GM12878 (cell line): ENCODE measurements around the gene KRT73. TPM values are rescaled to one million over a fixed set of nuclear protein-coding genes. Genes with fewer than 3 reads are reported as not detected.

Experiments used
- ATAC-seq: fragments of 200-7000 bp; cut with Tn5 transposase; 3 replicates; pipeline ENCODE4 v1.9.1; 2020; ENCODE audit warnings: mild to moderate bottlenecking, moderate library complexity
- BruUV-seq: library from RNA; stranded (reverse); fragments of 400-500 nt; replicated peaks from 2 replicates; lab custom pipeline; 2021; lab: Mats Ljungman, UMichigan
- CTCF ChIA-PET: fragments of 300-600 bp; sonication (Branson Sonifier 250); formaldehyde crosslinking; extraction: SDS; loops from one replicate; lab custom pipeline; 2021; ENCODE audit warnings: inconsistent platforms; lab: Yijun Ruan, JAX
- POLR2A ChIA-PET: fragments of 350-600 bp; formaldehyde crosslinking; extraction: SDS; loops from one replicate; lab custom pipeline; 2021; ENCODE audit warnings: inconsistent platforms; lab: Charles Lee
- RAD21 ChIA-PET: fragments of 300-600 bp; sonication (Branson Sonifier 250); formaldehyde crosslinking; loops from one replicate; lab custom pipeline; 2023; ENCODE audit warnings: antibody characterized with exemption; ENCODE audit not compliant: unreplicated experiment; lab: Charles Lee
- SMC1A ChIA-PET: fragments of 300-600 bp; sonication (Branson Sonifier 250); formaldehyde crosslinking; loops from one replicate; lab custom pipeline; 2023; ENCODE audit not compliant: unreplicated experiment, uncharacterized antibody; lab: Charles Lee
- DNase-seq: peaks from one replicate; pipeline ENCODE4 v3.0.0-alpha.2; 2011; ENCODE audit warnings: low read depth, low spot score
- FAIRE-seq: peaks from 3 replicates; lab custom pipeline; 2011; peaks lifted over from hg19 to GRCh38; lab: Jason Lieb, UNC
- H2AFZ ChIP-seq: 2 replicates; pipeline ENCODE4 v1.6.0; 2011; ENCODE audit warnings: low read depth, low read length, control low read depth; ENCODE audit not compliant: control insufficient read depth
- H3K27ac ChIP-seq: 2 replicates; pipeline ENCODE4 v1.5.1; 2011; ENCODE audit warnings: control low read depth; ENCODE audit not compliant: control insufficient read depth, insufficient read depth
- H3K27me3 ChIP-seq, 2 experiments: replicated peaks in 1 of 2; 2 replicates each; pipeline versions ENCODE4 v1.6.0 to v1.6.1; 2011; ENCODE audit warnings: low read length in 1 of 2; ENCODE audit not compliant: control insufficient read depth in 2 of 2, insufficient read depth in 2 of 2
- H3K36me3 ChIP-seq, 2 experiments: 2 replicates each; pipeline ENCODE4 v1.5.1; 2011; ENCODE audit warnings: low read length in 1 of 2; ENCODE audit not compliant: control insufficient read depth in 2 of 2, insufficient read depth in 2 of 2
- H3K4me1 ChIP-seq: 2 replicates; pipeline ENCODE4 v1.6.1; 2011; ENCODE audit warnings: mild to moderate bottlenecking, low read length, moderate library complexity, mixed read lengths; ENCODE audit not compliant: control insufficient read depth, insufficient read depth
- H3K4me2 ChIP-seq: 2 replicates; pipeline ENCODE4 v1.6.0; 2011; ENCODE audit warnings: control low read depth; ENCODE audit not compliant: control insufficient read depth, insufficient read depth
- H3K4me3 ChIP-seq: fragments of 200-600 bp; sonication (generic); 2 replicates; pipeline ENCODE4 v1.5.1; 2016
- H3K79me2 ChIP-seq: 2 replicates; pipeline ENCODE4 v1.6.0; 2011; ENCODE audit warnings: low read length; ENCODE audit not compliant: control insufficient read depth, insufficient read depth
- H3K9ac ChIP-seq: 2 replicates; pipeline ENCODE4 v1.8.0; 2011; ENCODE audit warnings: low read length, control low read depth, mixed read lengths; ENCODE audit not compliant: control insufficient read depth, insufficient read depth
- H3K9me3 ChIP-seq: replicated peaks from 3 replicates; pipeline ENCODE4 v1.5.1; 2011; ENCODE audit warnings: mild to moderate bottlenecking, low read length; ENCODE audit not compliant: control insufficient read depth, insufficient read depth
- H4K20me1 ChIP-seq: 2 replicates; pipeline ENCODE4 v1.6.0; 2011; ENCODE audit not compliant: control insufficient read depth, insufficient read depth
- ASH2L ChIP-seq: fragments of 300-600, 200-600 bp; sonication (generic); IDR thresholded peaks from 2 replicates; pipeline ENCODE4 v1.6.1; 2017; ENCODE audit warnings: low read depth, mild to moderate bottlenecking, borderline replicate concordance
- BMI1 ChIP-seq: fragments of 450-650 bp; IDR thresholded peaks from 2 replicates; pipeline ENCODE4 v1.6.1; 2016; ENCODE audit warnings: mild to moderate bottlenecking, moderate library complexity, borderline replicate concordance
- CHD4 ChIP-seq: fragments of 200-600 bp; sonication (generic); IDR thresholded peaks from 2 replicates; pipeline ENCODE4 v1.6.1; 2016; ENCODE audit warnings: mild to moderate bottlenecking
- E2F8 ChIP-seq: fragments of 450-650 bp; IDR thresholded peaks from 2 replicates; pipeline ENCODE4 v1.6.1; 2018; ENCODE audit warnings: mild to moderate bottlenecking, low read depth, moderate library complexity; ENCODE audit not compliant: partially characterized antibody
- KAT2A ChIP-seq: conservative IDR thresholded peaks from 2 replicates; pipeline ENCODE4 v1.6.1; 2011; ENCODE audit warnings: low read depth, low read length; ENCODE audit not compliant: control insufficient read depth
- MYC ChIP-seq: IDR thresholded peaks from 2 replicates; pipeline ENCODE4 v1.6.1; 2011; ENCODE audit warnings: mild to moderate bottlenecking, low read length, moderate library complexity, inconsistent platforms; ENCODE audit not compliant: insufficient read depth, insufficient replicate concordance, insufficient read length, severe bottlenecking
- PML ChIP-seq: IDR thresholded peaks from 2 replicates; pipeline ENCODE4 v1.6.1; 2012; ENCODE audit warnings: low read length, inconsistent platforms
- SMAD1 ChIP-seq: fragments of 450-650 bp; IDR thresholded peaks from 2 replicates; pipeline ENCODE4 v1.6.1; 2018; ENCODE audit warnings: mild to moderate bottlenecking, low read depth; ENCODE audit not compliant: partially characterized antibody
- SP1 ChIP-seq: IDR thresholded peaks from one replicate; pipeline ENCODE4 v1.6.1; 2011; ENCODE audit warnings: low read depth, low read length
- SPI1 ChIP-seq: IDR thresholded peaks from 2 replicates; pipeline ENCODE4 v1.6.1; 2011; ENCODE audit warnings: low read depth, mild to moderate bottlenecking, low read length, moderate library complexity, borderline replicate concordance; ENCODE audit not compliant: insufficient read depth
- TAF1 ChIP-seq: IDR thresholded peaks from 2 replicates; pipeline ENCODE4 v1.6.1; 2011; ENCODE audit warnings: mild to moderate bottlenecking, low read depth, low read length, borderline replicate concordance
- ZNF384 ChIP-seq: IDR thresholded peaks from 2 replicates; pipeline ENCODE4 v1.6.1; 2012; ENCODE audit warnings: low read depth, mild to moderate bottlenecking, low read length, improper control_type of control experiment, borderline replicate concordance
- ZNF592 ChIP-seq: fragments of 450-650 bp; IDR thresholded peaks from 2 replicates; pipeline ENCODE4 v1.6.1; 2017; ENCODE audit warnings: mild to moderate bottlenecking, moderate library complexity
- WGBS: methylation state at CpG from one replicate; pipeline ENCODE4 v1.1.6; 2016; ENCODE audit warnings: low lambda C conversion rate; ENCODE audit not compliant: insufficient replicate concordance, insufficient coverage; ENCODE audit errors: missing lambda C conversion rate; 5-methylcytosine and 5-hydroxymethylcytosine counted together
- in situ Hi-C: fragments of 300-500 bp; cut with MboI; formaldehyde crosslinking; loops from 9 replicates; pipeline ENCODE4 v1.14.3; 2018; ENCODE audit warnings: mixed read lengths
- intact Hi-C: fragments of 100-400 bp; cut with micrococcal nuclease; formaldehyde crosslinking; loops from one replicate; pipeline ENCODE4 v1.14.2; 2022; ENCODE audit not compliant: unreplicated experiment
- polyA plus RNA-seq, 11 experiments: library from polyadenylated mRNA; depleted of rRNA in 4 of 11; unstranded in 6 of 11; stranded (reverse) in 5 of 11; fragments of >200 nt; fragmentation: Nextera tagmentation in 4 of 11; fragmentation: Illumina TruSeq in 1 of 11; extraction: Ambion mirVana in 4 of 11; extraction: Trizol in 1 of 11; gene quantifications; 1 replicate in 1 of 11; 2 replicates in 10 of 11; pipeline versions ENCODE4 v1.2.1 to v1.2.3, GENCODE V29; 2011 to 2016; ENCODE audit warnings: inconsistent platforms in 2 of 11, missing spikeins in 2 of 11, low read depth in 1 of 11
- total RNA-seq, 4 experiments: library from RNA; depleted of rRNA in 3 of 4; stranded (reverse); fragments of >200 nt in 3 of 4; fragmentation: Illumina TruSeq in 1 of 4; extraction: Trizol in 1 of 4; gene quantifications; 2 replicates each; pipeline versions ENCODE4 v1.2.1 to v1.2.3, GENCODE V29; 2013 to 2021
- TF ChIP-seq, protein P1 (sequence below): fragments of 450-650 bp; IDR thresholded peaks from 2 replicates; pipeline ENCODE4 v1.6.1; 2016; ENCODE audit warnings: mild to moderate bottlenecking, moderate library complexity, borderline replicate concordance

The KRT73 gene
- total and polyA plus RNA-seq, 10 of the 15 experiments (the other 5 are each of a cell fraction or from before 2014, with no cell fraction given), result not detected

GRCh38 chr12:52667931-52668330 is 49.6 kb upstream of the KRT73 start:
- DNase-seq, result no peak
- CTCF ChIA-PET, result no interaction called here
- Histone ChIP-seq H3K27ac (no peak overlapping the region), H3K4me1 (no peaks in the 10 kb centered on the region), H3K9me3 (no peaks in the 10 kb centered on the region), H3K79me2 (no peaks in the 10 kb centered on the region), H2AFZ (no peak overlapping the region), H3K36me3 (no peaks in the 10 kb centered on the region), H3K4me2 (no peak overlapping the region), H3K4me3 (no peak overlapping the region), H4K20me1 (no peaks in the 10 kb centered on the region), H3K9ac (no peak overlapping the region), H3K27me3 (peaks cover 0 to 2% of the 10 kb centered on the region in 2 experiments; a peak in 1 of 4 replicates)
- RAD21 ChIA-PET, result no interaction called here
- SMC1A ChIA-PET, result no interaction called here
- no TSS peak for BruUV-seq
- ATAC-seq, result no peak
- intact Hi-C loops (no loop called here), in situ Hi-C loops (no loop called here)
- FAIRE-seq, result no peak
- POLR2A ChIA-PET, result no interaction called here
- WGBS, result 23% methylated on average over 7 of the region's 7 CpGs
- no peak for TF ChIP-seq CHD4
- no peak for TF ChIP-seq ZNF384
- no peak for TF ChIP-seq SPI1
- TF ChIP-seq, protein P1, sequence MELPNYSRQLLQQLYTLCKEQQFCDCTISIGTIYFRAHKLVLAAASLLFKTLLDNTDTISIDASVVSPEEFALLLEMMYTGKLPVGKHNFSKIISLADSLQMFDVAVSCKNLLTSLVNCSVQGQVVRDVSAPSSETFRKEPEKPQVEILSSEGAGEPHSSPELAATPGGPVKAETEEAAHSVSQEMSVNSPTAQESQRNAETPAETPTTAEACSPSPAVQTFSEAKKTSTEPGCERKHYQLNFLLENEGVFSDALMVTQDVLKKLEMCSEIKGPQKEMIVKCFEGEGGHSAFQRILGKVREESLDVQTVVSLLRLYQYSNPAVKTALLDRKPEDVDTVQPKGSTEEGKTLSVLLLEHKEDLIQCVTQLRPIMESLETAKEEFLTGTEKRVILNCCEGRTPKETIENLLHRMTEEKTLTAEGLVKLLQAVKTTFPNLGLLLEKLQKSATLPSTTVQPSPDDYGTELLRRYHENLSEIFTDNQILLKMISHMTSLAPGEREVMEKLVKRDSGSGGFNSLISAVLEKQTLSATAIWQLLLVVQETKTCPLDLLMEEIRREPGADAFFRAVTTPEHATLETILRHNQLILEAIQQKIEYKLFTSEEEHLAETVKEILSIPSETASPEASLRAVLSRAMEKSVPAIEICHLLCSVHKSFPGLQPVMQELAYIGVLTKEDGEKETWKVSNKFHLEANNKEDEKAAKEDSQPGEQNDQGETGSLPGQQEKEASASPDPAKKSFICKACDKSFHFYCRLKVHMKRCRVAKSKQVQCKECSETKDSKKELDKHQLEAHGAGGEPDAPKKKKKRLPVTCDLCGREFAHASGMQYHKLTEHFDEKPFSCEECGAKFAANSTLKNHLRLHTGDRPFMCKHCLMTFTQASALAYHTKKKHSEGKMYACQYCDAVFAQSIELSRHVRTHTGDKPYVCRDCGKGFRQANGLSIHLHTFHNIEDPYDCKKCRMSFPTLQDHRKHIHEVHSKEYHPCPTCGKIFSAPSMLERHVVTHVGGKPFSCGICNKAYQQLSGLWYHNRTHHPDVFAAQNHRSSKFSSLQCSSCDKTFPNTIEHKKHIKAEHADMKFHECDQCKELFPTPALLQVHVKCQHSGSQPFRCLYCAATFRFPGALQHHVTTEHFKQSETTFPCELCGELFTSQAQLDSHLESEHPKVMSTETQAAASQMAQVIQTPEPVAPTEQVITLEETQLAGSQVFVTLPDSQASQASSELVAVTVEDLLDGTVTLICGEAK, result no peak
- TF ChIP-seq BMI1, result no peak
- no peak for TF ChIP-seq KAT2A
- no peak for TF ChIP-seq TAF1
- no peak for TF ChIP-seq MYC
- no peak for TF ChIP-seq SP1
- TF ChIP-seq SMAD1, result no peak
- TF ChIP-seq ASH2L, result no peak
- no peak for TF ChIP-seq E2F8
- TF ChIP-seq PML, result no peak
- TF ChIP-seq ZNF592, result no peak
